ENCODE results near the gene DPP6.

DPP6 gene

GRCh38 chr7:154304231-154304630, 252.0 kb downstream of the DPP6 start:
- H3K27me3 Mint-ChIP-seq: no peaks in the 10 kb centered on the region
- no peaks in the 10 kb centered on the region for H3K36me3 Mint-ChIP-seq (ENCODE audit: low read depth)
- no peaks in the 10 kb centered on the region for H3K4me1 Mint-ChIP-seq (ENCODE audit: low read depth)
- no peaks in the 10 kb centered on the region for H3K9me3 Mint-ChIP-seq
- H3K27ac Mint-ChIP-seq: no peak overlapping the region
- H3K4me3 Mint-ChIP-seq: no peak overlapping the region

GRCh38 chr7:154304740-154305700, 252.8 kb downstream of the DPP6 start:
- Mint-ChIP-seq H3K27me3 (no peaks in the 10 kb centered on the region), H3K27ac (no peak overlapping the region), H3K9me3 (no peaks in the 10 kb centered on the region), H3K36me3 (ENCODE audit: low read depth) (no peaks in the 10 kb centered on the region), H3K4me1 (ENCODE audit: low read depth) (no peaks in the 10 kb centered on the region), H3K4me3 (no peak overlapping the region)

GRCh38 chr7:154306036-154306435, 253.8 kb downstream of the DPP6 start:
- H3K36me3 Mint-ChIP-seq (ENCODE audit: low read depth): no peaks in the 10 kb centered on the region
- H3K27me3 Mint-ChIP-seq: no peaks in the 10 kb centered on the region
- no peaks in the 10 kb centered on the region for H3K4me1 Mint-ChIP-seq (ENCODE audit: low read depth)
- H3K27ac Mint-ChIP-seq: no peak overlapping the region
- no peak overlapping the region for H3K4me3 Mint-ChIP-seq
- no peaks in the 10 kb centered on the region for H3K9me3 Mint-ChIP-seq

- Mint-ChIP-seq H3K36me3 (ENCODE audit: low read depth) (no peaks in the 10 kb centered on the region), H3K4me3 (no peak overlapping the region), H3K27ac (no peak overlapping the region), H3K9me3 (no peaks in the 10 kb centered on the region), H3K4me1 (ENCODE audit: low read depth) (no peaks in the 10 kb centered on the region), H3K27me3 (no peaks in the 10 kb centered on the region)
Measured at GRCh38 chr7:154308928-154309327, 256.7 kb downstream of the DPP6 start.

- Mint-ChIP-seq H3K27me3 (no peaks in the 10 kb centered on the region), H3K4me3 (no peak overlapping the region), H3K27ac (no peak overlapping the region), H3K9me3 (no peaks in the 10 kb centered on the region), H3K4me1 (ENCODE audit: low read depth) (no peaks in the 10 kb centered on the region), H3K36me3 (ENCODE audit: low read depth) (no peaks in the 10 kb centered on the region)
Measured at GRCh38 chr7:154310114-154310513, 257.9 kb downstream of the DPP6 start.

GRCh38 chr7:154324196-154324595, 272.0 kb downstream of the DPP6 start:
- H3K27ac Mint-ChIP-seq: no peak overlapping the region

GRCh38 chr7:154326421-154326820, 274.2 kb downstream of the DPP6 start:
- Mint-ChIP-seq H3K36me3 (ENCODE audit: low read depth) (no peaks in the 10 kb centered on the region), H3K27ac (no peak overlapping the region), H3K4me1 (ENCODE audit: low read depth) (no peaks in the 10 kb centered on the region), H3K27me3 (no peaks in the 10 kb centered on the region), H3K4me3 (no peak overlapping the region), H3K9me3 (peaks cover 9% of the 10 kb centered on the region)

More at GRCh38 chr7:154324196-154324595, 272.0 kb downstream of the DPP6 start:
- H3K9me3 Mint-ChIP-seq: peaks cover 7% of the 10 kb centered on the region
- H3K36me3 Mint-ChIP-seq (ENCODE audit: low read depth): no peaks in the 10 kb centered on the region
- no peak overlapping the region for H3K4me3 Mint-ChIP-seq
- no peaks in the 10 kb centered on the region for H3K4me1 Mint-ChIP-seq (ENCODE audit: low read depth)
- no peaks in the 10 kb centered on the region for H3K27me3 Mint-ChIP-seq

GRCh38 chr7:154330318-154330717, 278.1 kb downstream of the DPP6 start:
- Mint-ChIP-seq H3K9me3 (peaks cover 8% of the 10 kb centered on the region), H3K4me3 (no peak overlapping the region), H3K27ac (no peak overlapping the region), H3K4me1 (ENCODE audit: low read depth) (no peaks in the 10 kb centered on the region), H3K27me3 (no peaks in the 10 kb centered on the region), H3K36me3 (ENCODE audit: low read depth) (no peaks in the 10 kb centered on the region)

GRCh38 chr7:154332811-154333580, 280.8 kb downstream of the DPP6 start:
- Mint-ChIP-seq H3K4me1 (ENCODE audit: low read depth) (no peaks in the 10 kb centered on the region), H3K27me3 (no peaks in the 10 kb centered on the region), H3K27ac (no peak overlapping the region), H3K9me3 (peaks cover 8% of the 10 kb centered on the region), H3K36me3 (ENCODE audit: low read depth) (no peaks in the 10 kb centered on the region), H3K4me3 (no peak overlapping the region)

- Mint-ChIP-seq H3K27me3 (no peaks in the 10 kb centered on the region), H3K4me3 (no peak overlapping the region), H3K36me3 (ENCODE audit: low read depth) (no peaks in the 10 kb centered on the region), H3K4me1 (ENCODE audit: low read depth) (no peaks in the 10 kb centered on the region), H3K27ac (no peak overlapping the region), H3K9me3 (peaks cover 4% of the 10 kb centered on the region)
Measured at GRCh38 chr7:154336295-154336694, 284.1 kb downstream of the DPP6 start.

- Mint-ChIP-seq H3K27ac (no peak overlapping the region), H3K9me3 (no peaks in the 10 kb centered on the region), H3K4me3 (no peak overlapping the region), H3K4me1 (ENCODE audit: low read depth) (no peaks in the 10 kb centered on the region), H3K27me3 (no peaks in the 10 kb centered on the region), H3K36me3 (ENCODE audit: low read depth) (no peaks in the 10 kb centered on the region)
Measured at GRCh38 chr7:154338701-154339506, 286.7 kb downstream of the DPP6 start.

- Mint-ChIP-seq H3K27ac (no peak overlapping the region), H3K27me3 (no peaks in the 10 kb centered on the region), H3K4me3 (no peak overlapping the region), H3K36me3 (ENCODE audit: low read depth) (no peaks in the 10 kb centered on the region), H3K9me3 (no peaks in the 10 kb centered on the region), H3K4me1 (ENCODE audit: low read depth) (no peaks in the 10 kb centered on the region)
Measured at GRCh38 chr7:154342971-154343633, 290.9 kb downstream of the DPP6 start.

- no peak overlapping the region for H3K4me3 Mint-ChIP-seq
- H3K4me1 Mint-ChIP-seq (ENCODE audit: low read depth): no peaks in the 10 kb centered on the region
- no peak overlapping the region for H3K27ac Mint-ChIP-seq
- no peaks in the 10 kb centered on the region for H3K9me3 Mint-ChIP-seq
- H3K27me3 Mint-ChIP-seq: no peaks in the 10 kb centered on the region
- no peaks in the 10 kb centered on the region for H3K36me3 Mint-ChIP-seq (ENCODE audit: low read depth)
Measured at GRCh38 chr7:154343778-154344412, 291.7 kb downstream of the DPP6 start.

- no peak overlapping the region for H3K27ac Mint-ChIP-seq
- H3K36me3 Mint-ChIP-seq (ENCODE audit: low read depth): no peaks in the 10 kb centered on the region
- H3K27me3 Mint-ChIP-seq: no peaks in the 10 kb centered on the region
- peaks cover 3% of the 10 kb centered on the region for H3K9me3 Mint-ChIP-seq
- no peaks in the 10 kb centered on the region for H3K4me1 Mint-ChIP-seq (ENCODE audit: low read depth)
- H3K4me3 Mint-ChIP-seq: no peak overlapping the region
Measured at GRCh38 chr7:154345093-154345492, 292.9 kb downstream of the DPP6 start.

All from stimulated activated naive CD8-positive, alpha-beta T cell treated with anti-CD3 and anti-CD28 coated beads, Interleukin-15, Interleukin-2, amounts not matched to agents 100 ng/mL and 50 ng/mL, for 24 hours (primary cell).